HepG2 (cell line): ENCODE measurements around the gene ZNF593OS.

Experiments used
- ZNF484 ChIP-seq: sonication (generic); formaldehyde crosslinking; IDR thresholded peaks from 2 replicates; pipeline ENCODE4 v1.5.1; 2020; ENCODE audit warnings: mild to moderate bottlenecking, low read depth, missing genetic modification reagents, borderline replicate concordance
- TF ChIP-seq, protein P1 (sequence below), 2 experiments: fragments of 450-650 bp in 1 of 2; sonication (generic) in 1 of 2; formaldehyde crosslinking in 1 of 2; IDR thresholded peaks; 2 replicates each; pipeline versions ENCODE4 v1.6.1 to v1.8.0; 2016 to 2022; ENCODE audit warnings: antibody characterized with exemption in 1 of 2, mild to moderate bottlenecking in 1 of 2, missing genetic modification reagents in 1 of 2
- TF ChIP-seq, protein P2 (sequence below): sonication (generic); formaldehyde crosslinking; IDR thresholded peaks from 2 replicates; pipeline ENCODE4 v1.8.1; 2022; ENCODE audit warnings: low read depth, mild to moderate bottlenecking, missing genetic modification reagents

DNA sequence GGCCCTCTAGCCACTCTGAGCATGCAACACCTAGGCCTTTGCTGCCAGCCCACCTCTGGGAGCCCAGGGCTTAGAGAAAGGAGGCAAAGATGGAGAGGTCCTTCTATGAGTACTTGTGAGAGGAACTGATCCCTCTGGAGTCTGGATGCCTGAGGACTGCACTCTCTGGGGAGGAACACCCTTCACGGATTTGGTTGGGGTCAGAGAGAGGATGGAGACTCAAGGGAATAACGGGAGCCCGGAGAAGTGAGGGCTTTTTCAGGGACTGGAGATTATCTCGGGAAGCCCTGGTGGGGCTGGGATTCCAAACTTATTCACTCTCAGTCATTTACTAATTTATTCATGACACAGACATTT lies 2.5 kb downstream of the ZNF593OS start:
- no peak for TF ChIP-seq ZNF484 (CRISPR knock-in tag)
- TF ChIP-seq, protein P1, sequence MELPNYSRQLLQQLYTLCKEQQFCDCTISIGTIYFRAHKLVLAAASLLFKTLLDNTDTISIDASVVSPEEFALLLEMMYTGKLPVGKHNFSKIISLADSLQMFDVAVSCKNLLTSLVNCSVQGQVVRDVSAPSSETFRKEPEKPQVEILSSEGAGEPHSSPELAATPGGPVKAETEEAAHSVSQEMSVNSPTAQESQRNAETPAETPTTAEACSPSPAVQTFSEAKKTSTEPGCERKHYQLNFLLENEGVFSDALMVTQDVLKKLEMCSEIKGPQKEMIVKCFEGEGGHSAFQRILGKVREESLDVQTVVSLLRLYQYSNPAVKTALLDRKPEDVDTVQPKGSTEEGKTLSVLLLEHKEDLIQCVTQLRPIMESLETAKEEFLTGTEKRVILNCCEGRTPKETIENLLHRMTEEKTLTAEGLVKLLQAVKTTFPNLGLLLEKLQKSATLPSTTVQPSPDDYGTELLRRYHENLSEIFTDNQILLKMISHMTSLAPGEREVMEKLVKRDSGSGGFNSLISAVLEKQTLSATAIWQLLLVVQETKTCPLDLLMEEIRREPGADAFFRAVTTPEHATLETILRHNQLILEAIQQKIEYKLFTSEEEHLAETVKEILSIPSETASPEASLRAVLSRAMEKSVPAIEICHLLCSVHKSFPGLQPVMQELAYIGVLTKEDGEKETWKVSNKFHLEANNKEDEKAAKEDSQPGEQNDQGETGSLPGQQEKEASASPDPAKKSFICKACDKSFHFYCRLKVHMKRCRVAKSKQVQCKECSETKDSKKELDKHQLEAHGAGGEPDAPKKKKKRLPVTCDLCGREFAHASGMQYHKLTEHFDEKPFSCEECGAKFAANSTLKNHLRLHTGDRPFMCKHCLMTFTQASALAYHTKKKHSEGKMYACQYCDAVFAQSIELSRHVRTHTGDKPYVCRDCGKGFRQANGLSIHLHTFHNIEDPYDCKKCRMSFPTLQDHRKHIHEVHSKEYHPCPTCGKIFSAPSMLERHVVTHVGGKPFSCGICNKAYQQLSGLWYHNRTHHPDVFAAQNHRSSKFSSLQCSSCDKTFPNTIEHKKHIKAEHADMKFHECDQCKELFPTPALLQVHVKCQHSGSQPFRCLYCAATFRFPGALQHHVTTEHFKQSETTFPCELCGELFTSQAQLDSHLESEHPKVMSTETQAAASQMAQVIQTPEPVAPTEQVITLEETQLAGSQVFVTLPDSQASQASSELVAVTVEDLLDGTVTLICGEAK (IDR thresholded peaks at IDR 0.05) = no peak
- TF ChIP-seq, protein P1 (CRISPR knock-in tag; IDR thresholded peaks at IDR 0.05) = no peak
- TF ChIP-seq, protein P2, sequence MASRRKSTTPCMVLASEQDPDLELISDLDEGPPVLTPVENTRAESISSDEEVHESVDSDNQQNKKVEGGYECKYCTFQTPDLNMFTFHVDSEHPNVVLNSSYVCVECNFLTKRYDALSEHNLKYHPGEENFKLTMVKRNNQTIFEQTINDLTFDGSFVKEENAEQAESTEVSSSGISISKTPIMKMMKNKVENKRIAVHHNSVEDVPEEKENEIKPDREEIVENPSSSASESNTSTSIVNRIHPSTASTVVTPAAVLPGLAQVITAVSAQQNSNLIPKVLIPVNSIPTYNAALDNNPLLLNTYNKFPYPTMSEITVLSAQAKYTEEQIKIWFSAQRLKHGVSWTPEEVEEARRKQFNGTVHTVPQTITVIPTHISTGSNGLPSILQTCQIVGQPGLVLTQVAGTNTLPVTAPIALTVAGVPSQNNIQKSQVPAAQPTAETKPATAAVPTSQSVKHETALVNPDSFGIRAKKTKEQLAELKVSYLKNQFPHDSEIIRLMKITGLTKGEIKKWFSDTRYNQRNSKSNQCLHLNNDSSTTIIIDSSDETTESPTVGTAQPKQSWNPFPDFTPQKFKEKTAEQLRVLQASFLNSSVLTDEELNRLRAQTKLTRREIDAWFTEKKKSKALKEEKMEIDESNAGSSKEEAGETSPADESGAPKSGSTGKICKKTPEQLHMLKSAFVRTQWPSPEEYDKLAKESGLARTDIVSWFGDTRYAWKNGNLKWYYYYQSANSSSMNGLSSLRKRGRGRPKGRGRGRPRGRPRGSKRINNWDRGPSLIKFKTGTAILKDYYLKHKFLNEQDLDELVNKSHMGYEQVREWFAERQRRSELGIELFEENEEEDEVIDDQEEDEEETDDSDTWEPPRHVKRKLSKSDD (CRISPR knock-in tag) = no peak
